GM10847 (cell line): Measurements from ENCODE around the gene CFAP119.
A peak's percentile ranks its signal among the peaks of the same experiment; 100 is the strongest.

Experiments
- POLR2A ChIP-seq: IDR thresholded peaks from 2 replicates; pipeline ENCODE4 v1.6.1; 2011; ENCODE audit not compliant: insufficient read length; ENCODE audit errors: extremely low read depth

CFAP119 gene

DNA sequence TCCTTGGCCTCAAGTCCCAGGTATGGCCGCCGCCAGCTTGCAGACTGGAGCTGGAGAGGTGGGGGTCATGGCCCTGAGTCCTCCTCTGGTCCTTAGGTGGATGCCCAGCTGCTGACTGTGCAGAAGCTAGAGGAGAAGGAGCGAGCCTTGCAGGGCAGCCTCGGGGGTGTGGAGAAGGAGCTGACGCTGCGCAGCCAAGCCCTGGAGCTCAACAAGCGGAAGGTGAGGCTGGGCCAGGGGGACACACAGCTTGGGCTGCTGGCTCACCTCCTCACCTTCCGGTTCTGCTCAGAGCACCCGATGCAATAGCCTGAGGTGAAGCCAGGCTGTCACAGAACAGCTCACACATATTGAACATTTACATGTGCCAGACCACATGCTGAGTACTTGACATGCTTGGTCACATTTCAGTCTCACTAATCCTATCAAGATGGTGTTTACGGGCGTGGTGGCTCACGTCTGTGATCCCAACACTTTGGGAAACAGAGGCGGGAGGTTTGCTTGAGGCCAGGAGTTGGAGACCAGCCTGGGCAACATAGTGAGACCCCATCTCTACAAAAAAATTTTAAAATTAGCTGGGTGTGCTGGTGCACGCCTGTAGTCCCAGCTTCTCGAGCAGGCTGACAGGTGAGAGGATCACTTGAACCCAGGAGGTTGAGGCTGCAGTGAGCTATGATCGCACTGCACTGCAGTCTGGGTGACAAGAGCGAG lies 7.7 kb upstream of the CFAP119 start:
- no peak for TF ChIP-seq POLR2A

DNA sequence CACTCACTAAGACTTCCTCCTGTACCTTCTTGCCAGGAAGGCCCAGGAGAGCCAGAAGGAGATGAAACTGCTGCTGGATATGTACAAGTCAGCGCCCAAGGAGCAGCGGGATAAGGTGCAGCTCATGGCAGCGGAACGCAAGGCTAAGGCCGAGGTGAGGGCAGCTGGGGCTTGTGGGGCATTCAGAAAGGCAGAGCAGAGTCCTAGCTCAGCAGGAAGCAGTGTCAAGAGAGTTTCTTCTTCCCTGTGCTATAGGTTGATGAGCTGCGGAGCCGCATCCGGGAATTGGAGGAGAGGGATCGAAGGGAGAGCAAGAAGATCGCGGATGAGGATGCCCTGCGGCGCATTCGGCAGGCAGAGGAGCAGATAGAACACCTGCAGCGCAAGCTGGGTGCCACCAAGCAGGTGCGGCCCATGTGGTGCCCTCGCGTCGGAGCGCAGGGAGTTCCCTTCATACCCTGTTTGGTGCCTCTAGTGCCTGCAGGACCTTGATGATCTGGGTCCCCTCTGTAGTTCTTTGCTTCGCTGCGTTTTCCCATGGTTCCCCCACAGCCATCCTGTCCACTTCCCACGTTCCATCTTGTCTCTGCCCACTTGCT lies 6.8 kb upstream of the CFAP119 start:
- no peak for TF ChIP-seq POLR2A

DNA sequence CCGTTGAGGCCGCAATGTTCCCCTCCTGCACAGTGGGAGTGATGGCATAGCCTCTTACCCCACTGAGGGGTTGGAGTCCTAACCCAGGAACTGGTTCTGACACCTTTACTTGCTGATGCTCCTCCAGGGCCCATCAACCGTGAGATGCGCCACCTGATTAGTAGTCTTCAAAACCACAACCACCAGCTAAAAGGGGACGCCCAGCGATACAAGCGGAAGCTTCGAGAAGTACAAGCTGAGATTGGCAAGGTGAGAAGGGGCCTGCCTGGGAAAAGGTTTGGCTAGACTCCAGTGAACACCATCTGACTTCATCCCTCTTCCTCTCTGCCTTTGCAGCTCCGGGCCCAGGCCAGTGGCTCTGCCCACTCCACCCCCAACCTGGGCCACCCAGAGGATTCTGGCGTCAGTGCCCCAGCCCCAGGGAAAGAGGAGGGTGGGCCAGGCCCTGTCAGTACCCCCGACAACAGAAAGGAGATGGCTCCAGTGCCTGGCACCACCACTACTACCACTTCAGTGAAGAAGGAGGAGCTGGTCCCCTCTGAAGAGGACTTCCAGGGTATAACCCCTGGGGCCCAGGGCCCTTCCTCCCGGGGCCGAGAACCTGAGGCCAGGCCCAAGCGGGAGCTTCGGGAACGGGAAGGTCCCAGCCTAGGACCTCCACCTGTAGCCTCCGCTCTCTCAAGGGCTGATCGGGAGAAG lies 6.1 kb upstream of the CFAP119 start:
- no peak for TF ChIP-seq POLR2A

DNA sequence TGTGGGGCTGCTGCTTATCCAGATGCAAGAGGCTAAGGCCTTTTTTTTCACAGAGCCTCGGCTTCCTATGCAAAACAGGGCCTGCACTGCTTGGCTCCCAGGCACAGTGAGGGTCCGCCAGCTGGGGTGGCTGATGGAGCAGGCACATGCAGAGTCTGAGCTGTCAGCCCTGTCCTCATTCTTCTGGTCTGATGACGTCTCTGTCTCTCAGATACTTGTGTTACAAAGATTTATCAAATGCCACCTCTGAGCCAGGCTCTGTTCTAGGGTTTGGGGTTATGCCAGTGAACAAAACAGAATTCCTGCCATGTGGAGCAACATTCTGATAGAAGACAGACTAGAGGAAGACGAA lies 5.0 kb upstream of the CFAP119 start:
- no peak for TF ChIP-seq POLR2A

DNA sequence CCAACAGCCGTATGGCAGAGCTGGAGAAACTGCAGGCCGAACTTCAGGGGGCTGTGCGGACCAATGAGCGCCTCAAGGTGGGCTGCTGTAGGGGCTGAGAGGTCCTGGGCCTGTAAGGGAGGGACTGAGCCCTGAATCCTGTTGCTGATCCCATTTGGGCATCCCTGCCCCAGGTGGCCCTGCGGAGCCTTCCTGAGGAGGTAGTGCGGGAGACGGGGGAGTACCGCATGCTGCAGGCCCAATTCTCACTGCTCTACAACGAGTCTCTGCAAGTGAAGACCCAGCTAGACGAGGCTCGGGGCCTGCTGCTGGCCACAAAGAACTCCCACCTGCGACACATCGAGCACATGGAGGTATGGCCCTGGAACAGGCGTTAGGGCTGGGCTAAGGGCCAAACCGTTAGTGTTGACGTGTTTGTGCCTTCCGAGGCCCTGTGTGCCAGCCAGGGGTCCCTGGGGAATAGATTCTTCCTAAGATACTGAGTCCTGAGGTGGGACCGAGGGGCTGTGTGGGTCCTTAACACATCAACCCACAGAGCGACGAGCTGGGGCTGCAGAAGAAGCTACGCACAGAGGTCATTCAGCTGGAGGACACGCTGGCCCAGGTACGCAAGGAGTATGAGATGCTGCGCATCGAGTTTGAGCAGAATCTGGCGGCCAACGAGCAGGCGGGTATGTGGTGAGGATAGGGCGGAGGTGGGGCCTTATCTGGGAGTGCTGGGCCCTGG lies 4.5 kb upstream of the CFAP119 start:
- no peak for TF ChIP-seq POLR2A

DNA sequence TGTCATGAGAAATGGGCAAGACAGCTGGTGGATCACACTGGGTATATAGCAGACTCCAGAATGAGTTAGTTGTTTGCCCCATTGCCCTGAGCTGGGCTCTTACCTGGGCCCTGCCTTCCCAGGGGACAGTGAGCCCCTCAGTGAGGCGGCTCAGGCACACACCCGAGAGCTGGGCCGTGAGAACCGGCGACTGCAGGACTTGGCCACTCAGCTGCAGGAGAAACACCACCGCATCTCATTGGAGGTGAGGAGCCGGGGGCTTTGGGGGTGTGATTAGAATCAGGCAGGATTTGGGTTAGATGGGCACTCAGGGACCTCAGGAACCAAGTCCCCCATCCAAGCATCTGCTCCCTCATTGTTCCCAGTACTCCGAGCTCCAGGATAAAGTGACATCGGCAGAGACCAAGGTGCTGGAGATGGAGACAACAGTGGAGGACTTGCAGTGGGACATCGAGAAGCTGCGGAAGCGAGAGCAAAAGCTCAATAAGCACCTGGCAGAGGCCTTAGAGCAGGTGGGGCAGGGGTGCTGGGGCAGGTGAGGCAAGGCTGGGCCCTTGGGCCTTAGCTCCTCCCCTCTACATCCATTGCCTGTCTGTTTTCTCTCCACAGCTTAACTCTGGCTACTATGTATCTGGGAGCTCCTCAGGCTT lies 3.1 kb upstream of the CFAP119 start:
- no peak for TF ChIP-seq POLR2A

DNA sequence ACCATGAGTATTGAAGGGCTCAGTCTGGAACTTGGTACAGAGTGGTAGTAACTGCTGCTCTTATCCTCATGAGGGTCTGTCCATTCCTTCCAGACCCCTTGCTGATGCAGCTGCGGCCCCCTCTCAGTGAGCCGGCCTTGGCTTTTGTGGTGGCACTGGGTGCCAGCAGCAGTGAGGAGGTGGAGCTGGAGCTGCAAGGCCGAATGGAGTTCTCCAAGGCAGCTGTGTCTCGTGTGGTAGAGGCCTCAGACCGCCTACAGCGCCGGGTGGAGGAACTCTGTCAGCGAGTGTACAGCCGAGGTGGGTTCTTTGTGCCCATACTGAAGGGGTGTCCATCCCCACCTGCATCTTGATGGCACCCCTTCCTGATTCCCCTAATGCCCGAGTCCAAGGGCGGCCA lies 2.2 kb upstream of the CFAP119 start:
- no peak for TF ChIP-seq POLR2A

DNA sequence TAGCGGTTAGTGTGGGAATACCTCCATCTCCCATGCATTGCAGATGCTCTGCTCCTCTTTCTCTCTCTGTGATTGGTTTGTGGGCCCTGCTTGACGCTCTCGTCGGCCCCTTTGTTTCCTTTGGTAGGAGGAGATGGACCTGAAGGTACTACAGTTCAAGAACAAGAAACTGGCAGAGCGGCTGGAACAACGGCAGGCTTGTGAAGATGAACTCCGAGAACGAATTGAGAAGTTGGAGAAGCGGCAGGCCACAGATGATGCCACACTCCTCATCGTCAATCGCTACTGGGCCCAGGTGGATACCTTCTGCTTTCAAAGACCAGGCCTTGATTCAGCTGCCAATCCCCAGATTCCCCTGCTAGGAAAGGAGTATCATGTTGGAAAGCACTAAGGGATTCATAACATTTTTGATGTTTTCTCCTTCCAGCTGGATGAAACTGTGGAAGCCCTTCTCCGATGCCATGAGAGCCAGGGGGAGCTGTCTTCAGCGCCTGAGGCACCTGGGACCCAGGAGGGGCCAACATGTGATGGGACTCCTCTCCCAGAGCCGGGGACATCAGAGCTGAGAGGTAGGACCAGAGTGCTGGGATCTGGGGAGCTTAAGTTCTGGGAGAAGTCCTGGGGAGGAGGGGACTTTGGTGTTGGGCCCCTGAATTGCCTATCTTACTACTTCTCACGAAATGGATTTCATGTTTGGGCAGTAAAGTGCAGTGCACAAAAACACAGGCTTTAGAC lies 1.3 kb upstream of the CFAP119 start:
- no peak for TF ChIP-seq POLR2A

DNA sequence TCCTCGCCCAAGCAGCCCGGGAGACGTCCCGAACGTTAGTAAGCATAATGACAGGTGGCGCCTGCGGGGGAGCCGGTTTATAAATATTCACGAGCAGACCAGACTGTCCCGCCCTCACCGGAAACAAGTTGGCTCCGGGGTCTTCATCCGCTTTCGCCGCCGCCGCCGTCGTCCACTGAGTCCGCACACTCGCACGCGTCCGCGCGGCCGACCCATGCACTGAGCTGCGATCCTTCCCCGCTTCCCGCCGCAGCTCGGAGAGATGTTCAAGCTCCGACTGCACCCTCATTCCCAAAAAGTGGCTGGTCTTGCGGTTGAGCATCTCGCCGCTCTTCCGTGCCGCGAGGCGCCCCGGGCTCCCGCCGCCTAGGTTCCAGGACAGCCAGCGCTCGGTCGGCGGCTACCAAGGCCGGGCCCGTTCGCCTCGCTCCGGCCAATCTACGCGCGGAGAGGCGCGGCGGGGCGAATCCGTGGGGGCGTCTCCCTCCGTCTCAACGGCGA lies 385 bp downstream of the CFAP119 start:
- peak; percentile 11 for TF ChIP-seq POLR2A

DNA sequence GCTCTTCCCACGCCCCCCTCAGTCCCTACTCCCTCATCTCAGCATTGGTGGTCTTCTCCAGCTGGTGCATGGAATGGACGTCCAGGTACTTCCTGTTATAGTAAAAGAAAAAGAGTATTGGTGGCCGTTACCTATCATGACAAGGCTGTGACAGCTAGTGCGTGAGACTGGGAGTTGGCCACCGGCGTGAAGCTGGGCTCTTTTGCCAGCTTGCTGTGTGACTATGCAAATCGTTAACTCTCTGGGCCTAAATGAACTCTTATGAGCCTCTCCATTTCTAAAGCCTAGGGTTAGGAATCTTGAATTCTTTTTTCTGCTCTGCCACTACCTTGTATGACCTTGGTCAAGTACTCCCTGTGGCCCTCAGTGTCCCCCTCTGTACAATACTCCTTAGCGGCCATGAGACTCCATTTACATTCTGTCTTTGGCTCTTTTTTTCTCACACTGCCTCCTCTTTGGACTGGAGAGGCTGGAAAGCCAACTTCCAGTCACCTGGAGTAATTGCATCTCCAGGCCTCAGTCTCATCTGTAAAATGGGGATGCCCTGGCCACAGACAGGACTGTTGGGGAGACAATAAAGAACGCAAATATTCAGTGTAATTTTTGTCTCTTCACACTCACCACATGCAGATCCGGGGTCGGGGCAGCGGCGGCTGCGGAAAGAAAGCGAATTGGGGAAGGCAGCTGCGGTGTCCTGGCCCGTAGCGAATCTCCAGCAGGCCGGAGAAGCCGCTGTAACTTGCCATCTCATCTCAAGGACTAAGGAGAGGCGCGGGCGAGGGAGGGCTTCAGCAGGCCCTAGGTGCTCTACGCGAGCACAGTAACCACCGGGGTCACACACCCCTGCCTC lies 1.1 kb downstream of the CFAP119 start:
- TF ChIP-seq POLR2A, result no peak

DNA sequence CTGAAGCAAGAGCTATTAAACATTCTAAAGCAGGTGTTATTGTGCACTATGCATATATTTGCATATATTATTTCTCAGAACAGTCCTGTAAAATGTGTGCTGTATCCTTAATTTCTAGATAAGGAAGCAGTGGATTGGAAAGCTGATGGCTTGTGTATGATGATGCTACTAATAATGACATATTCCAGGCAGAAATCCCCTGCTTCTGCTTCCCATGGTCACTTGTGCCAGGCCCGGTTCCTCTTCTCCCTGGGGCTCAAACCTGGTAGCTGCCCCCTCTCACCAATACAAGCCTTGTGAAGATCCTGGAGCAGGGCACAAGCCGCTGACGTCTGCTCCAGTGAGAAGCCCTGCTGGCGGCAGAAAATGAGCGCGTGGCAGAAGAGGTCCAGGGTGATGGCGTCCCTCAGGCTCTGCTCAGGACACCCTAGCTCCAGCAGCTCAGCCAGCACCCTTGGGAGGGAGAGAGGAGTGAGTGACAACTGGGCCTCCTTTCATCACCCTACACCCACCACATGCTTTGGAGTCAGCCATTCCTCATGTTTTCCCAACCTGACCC lies 1.8 kb downstream of the CFAP119 start:
- no peak for TF ChIP-seq POLR2A

DNA sequence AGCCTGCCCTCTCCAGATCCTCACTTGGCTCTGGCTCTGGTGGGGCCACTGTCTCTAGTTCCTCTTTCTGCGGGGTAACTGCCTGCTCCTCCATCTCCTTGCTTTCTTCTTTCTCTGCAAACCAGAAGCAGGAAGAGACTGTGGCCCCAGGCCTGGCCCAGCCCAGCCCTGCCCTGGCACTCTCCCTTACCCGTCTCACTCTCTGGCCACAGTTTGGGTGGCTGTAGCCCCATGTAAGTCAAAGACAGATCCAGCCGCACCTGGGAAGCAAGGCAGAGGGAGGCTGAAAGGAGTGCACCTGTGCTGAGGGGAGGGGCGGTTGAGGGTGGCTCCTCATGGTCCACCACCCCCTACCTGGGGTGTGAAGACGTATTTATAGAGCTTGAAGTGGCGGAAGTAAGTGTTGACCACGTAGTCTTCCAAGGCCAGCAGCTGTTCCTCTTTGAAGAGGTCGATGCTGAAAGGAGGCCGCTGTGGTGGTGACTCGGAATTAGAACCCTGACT lies 2.8 kb downstream of the CFAP119 start:
- no peak for TF ChIP-seq POLR2A

DNA sequence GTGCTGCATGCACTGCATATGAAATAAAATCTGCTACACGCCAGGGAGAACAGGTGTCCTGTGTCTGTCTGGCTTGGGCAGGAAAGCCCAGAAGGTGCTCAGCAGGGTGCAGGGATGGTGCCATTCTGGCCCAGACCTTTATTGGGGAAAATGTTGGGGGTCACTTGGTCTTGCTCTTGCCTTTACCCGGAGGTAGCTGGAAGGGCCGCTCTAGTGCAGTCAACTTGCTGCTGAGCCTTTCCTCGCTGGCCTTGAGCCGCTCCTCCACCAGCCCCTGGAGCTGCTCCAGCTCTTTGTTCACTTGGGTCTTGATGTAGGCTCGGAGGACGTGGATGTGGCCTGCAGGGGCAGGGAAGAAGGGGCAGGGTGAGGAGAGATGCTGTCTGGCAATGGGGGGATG lies 4.5 kb downstream of the CFAP119 start:
- no peak for TF ChIP-seq POLR2A
